GM21367 (cell line): ENCODE measurements around the gene BRAT1.
"Not testable (repeated sequence)": the region's sequence is repeated elsewhere in the genome, so short reads cannot be mapped to it uniquely, and the experiment has no call there.

Experiments used
- ATAC-seq: cut with Tn5 transposase; IDR thresholded peaks from one replicate; pipeline ENCODE4 v1.9.1; 2021; ENCODE audit not compliant: unreplicated experiment

Gene BRAT1

GRCh38 chr7:2564970-2565540 lies 9.7 kb upstream of the BRAT1 start:
- no peak for ATAC-seq

GRCh38 chr7:2563955-2564354 lies 8.6 kb upstream of the BRAT1 start:
- not testable (repeated sequence) for ATAC-seq

- ATAC-seq: no peak
These were observed 4.1 kb upstream of the BRAT1 start for GRCh38 chr7:2559283-2559950.

GRCh38 chr7:2558629-2559282 lies 3.4 kb upstream of the BRAT1 start, which contains the start of gene IQCE:
Gene IQCE, plus strand, starts transcription at chr7:2558979. Its CDS starts 203 bp downstream, at chr7:2559182.
- peak; percentile 54 for ATAC-seq

GRCh38 chr7:2554661-2555111 lies 638 bp downstream of the BRAT1 start:
- ATAC-seq: no peak

GRCh38 chr7:2553831-2554581 lies 1.3 kb downstream of the BRAT1 start:
- ATAC-seq: no peak

GRCh38 chr7:2553108-2553507 lies 2.2 kb downstream of the BRAT1 start:
- ATAC-seq: no peak

GRCh38 chr7:2551418-2551817 lies 3.9 kb downstream of the BRAT1 start:
- no peak for ATAC-seq

- no peak for ATAC-seq
These were observed 8.3 kb downstream of the BRAT1 start for GRCh38 chr7:2546776-2547586.

GRCh38 chr7:2545746-2546425 lies 9.4 kb downstream of the BRAT1 start:
- no peak for ATAC-seq

- no peak for ATAC-seq
These were observed 10.7 kb downstream of the BRAT1 start for GRCh38 chr7:2544541-2545188.

- no peak for ATAC-seq
These were observed 12.1 kb downstream of the BRAT1 start for GRCh38 chr7:2542916-2543871.

GRCh38 chr7:2542011-2542915 lies 13.1 kb downstream of the BRAT1 start:
- ATAC-seq: no peak

GRCh38 chr7:2541291-2542010 lies 13.9 kb downstream of the BRAT1 start:
- ATAC-seq: no peak

GRCh38 chr7:2540641-2541051 lies 14.7 kb downstream of the BRAT1 start:
- ATAC-seq: no peak

GRCh38 chr7:2540133-2540532 lies 15.2 kb downstream of the BRAT1 start:
- ATAC-seq: no peak
